Measurements from ENCODE around the gene DPY30.
A peak's percentile ranks its signal among the peaks of the same experiment; 100 is the strongest.

Gene DPY30

DNA sequence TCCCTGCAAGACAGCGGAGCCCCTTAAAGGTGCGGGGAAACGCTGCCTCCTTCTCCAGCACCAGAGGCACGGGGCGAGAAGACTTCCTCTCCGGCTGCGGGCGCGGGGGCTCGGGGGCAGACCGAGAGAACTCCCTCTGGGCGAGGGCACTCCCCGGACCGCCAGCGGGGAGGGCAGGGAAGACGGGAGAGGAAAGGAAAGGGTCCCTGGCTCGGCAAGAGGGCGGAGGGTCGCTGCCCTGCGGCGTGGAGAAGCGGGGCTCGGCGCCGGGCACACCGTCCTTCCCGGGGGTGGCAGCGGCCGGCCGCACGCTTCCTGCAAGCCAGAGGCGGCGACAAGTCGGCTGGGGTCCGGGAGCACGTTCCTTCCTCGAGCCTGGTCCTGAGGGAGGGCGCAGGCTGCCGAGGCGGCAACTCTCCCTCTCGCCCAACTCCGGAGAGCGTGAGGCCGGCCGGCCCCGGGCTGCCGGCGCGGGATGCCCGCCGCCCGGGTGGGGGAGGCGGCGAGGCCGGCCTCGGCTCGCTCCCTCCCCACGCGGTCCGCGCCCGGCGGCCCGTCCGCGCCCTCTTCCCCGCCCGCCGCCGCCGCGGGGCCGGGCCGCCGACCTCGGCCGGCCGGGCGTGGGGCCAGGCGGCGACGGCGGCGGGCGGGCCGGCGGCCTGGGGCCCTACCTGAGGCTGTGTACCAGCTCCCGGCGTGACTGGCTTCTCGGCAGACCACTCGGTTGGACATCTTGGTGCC, 29.9 kb downstream of the DPY30 start:
- peak; percentile 26 for DNase-seq

DNA sequence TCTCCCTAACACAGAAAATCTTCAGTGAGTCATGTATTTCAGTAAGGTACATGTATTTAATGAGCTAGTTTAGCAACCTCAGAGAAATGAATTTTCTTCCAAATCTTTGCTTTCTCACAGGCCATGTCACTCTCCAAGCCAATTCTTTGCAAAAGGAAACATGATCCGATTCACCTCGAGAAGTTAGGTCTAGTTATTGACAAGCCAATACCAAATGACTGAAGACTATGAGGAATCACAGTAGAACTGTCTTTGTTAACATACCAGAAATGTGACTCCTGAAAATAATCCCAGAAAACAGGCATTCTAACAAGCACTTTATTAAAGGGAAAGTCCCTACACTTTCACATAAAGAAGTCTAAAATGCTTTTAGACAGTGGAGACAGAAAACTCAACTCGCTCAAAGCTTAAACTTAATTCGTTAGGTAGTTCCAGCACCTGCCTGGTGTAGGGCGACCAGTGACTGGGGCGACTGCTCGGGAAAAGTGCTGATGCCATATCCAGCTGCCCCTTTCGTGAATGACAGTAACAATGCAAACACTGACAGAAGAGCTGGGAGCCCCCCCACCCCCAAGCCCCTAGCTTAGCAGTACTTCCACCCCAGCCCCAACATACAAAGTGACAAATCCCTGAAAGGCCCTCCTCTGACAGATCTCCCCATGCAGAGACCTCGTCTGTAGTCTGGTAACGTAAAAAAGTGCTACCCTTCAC, 30.6 kb downstream of the DPY30 start:
- no peak for DNase-seq

DNA sequence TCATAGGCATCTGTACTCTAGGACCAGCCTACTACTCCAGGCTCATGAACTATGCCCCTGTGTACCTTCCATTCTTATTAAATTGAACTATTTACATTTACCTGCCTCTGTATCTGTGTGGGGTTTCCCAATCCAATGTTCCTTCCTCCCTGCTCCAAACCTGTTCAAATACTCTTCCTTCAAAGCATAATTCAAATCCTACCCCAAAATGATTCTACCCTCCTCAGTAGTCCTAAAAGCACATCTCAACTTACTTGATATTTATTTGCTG, 32.5 kb downstream of the DPY30 start:
- no peak for DNase-seq

DNA sequence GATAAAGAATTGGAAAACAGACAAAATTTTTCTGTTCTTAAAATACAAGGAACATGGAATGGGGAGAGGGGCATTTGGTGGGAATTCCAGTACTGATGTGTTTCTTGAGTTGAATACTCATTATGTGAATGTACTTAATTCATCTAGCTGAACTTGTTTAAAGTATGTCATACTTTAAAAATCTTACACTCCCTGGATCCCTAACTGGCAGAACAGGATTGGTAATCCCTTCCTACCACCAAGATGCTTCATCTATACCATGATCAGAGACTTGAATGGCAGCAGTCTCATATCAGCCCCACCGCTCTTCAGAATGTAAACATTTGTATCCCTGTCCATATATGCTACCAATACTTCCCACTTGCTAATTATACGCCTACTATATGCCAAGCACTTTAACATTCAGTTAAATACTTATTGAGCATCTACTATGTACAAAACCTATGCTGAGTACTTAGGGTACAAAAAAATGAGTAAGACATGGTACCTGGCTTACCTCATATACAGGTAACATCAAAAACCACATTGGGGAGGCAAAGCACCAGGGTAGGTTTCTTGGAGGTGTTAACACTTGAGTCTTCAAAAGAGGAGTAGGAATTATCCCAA, 34.1 kb downstream of the DPY30 start:
- no peak for DNase-seq

DNA sequence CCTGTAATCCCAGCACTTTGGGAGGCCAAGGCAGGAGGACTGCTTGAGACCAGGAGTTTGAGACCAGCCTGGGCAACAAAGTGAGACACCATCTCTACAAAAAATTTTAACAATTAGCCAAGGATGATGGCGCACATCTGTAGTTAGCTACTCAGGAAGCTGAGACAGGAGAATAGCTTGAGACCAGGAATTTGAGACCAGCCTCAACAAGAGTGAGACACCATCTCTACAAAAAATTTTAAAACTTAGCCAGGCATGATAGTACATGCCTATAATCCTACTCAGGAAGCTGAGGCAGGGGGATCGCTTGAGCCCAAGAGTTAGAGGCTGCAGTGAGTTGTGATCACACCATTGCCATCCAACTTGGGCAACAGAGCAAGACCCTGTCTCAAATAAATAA, 35.8 kb downstream of the DPY30 start:
- no peak for DNase-seq

DNA sequence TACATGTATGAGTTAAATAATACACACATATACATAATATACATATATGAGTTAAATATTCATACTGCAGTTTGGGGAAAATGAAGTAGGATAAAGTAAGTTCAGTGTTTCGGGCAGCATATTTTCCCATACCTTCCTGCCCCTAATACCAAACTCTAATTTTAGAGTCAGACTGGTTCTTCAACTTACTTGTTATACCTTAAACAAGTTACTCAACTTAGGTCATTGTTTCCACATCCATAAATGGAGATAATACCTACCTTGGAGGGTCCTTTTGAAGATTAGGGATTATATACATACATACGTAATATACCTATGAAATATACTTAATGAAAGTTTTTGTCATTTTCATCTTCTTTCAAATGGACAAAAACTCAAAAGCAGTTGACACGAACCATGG, 37.2 kb downstream of the DPY30 start:
- DNase-seq: no peak

DNA sequence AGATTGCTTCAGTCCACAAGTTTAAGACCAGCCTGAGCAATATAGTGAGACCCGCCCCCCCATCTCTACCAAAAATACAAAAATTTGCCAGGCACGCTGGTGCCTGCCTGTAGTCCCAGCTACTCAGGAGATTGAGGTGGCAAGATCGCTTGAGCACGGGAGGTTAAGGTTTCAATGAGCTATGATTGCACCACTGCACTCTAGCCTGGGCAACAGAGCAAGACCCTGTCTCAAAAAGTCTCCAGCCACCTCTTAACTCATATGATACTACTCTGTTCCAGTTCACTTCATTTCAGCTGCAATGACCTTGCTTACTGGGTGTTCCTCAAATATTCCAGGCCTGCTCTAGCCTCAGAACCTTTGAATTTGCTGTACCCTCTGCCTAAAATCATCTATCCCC, 40.2 kb downstream of the DPY30 start:
- DNase-seq: no peak

DNA sequence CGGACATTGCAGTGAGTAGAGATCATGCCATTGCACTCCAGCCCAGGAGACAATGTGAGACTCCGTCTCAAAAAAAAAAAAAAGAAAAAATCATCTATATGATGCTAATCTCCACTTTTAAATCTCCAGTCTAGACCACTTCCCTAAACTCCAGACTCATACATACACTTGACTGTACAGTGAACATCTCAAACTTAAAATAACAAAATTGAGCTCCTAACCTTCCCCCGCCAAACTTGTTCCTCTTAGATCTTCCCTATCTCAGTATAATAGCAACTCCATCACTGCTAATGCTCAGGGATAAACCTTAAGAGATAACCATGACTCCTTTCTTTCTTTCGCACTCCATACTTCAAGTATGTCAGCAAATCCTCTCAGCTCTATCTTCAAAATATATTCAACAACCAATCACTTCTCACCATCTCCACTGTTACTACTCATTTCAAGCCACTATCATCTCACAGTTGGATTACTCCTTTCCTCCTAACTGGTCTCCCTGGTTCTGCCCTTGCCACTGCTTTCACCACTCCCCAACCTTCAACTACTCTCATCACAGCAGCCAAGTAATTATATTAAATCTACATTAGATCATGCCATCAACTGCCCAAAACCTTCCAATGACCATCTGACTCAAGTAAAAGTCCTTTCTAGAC, 40.7 kb downstream of the DPY30 start:
- DNase-seq: no peak

DNA sequence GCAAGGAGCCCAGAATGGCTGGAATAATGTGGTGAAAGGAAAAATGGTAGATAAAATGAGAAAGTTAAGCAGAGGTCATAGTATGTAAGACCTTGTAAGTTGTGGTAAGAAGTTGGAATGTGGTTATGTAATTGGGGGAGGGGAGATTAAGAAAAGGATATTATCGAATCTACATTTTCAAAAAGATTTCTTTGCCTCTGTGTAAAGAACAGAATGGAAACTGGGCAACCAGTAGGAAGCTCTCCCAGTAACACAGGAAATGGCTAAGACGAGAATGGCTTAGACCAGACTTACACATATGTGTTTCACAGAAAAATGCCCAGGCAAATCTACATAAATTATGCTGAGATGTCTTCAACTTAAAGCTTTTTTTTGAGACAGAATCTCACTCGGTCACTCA, 42.0 kb downstream of the DPY30 start:
- no peak for DNase-seq

DNA sequence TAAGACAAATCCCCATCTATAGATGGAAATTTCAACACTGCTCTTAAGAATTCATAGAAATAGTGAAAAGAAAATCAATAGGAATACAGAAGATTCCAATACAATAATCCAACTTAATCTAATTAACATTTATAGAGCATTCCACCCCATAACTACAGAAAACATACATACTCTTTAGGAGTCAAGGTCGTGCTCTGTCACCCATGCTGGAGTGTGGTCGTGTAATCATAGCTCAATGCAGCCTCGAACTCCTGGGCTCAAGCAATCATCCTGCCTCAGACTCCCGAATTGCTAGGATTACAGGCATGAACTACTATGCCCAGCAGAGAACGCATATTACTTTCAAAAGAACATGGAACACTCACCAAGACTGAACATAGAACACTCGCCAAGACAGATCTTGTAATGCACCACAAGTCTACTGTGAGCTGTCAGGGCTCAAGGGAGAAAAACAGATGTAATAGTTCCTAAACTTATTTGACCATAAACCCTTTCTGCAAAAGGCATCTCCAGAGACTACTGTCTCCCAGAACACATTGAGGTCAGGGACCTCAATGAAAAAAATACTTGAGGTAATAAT, 42.9 kb downstream of the DPY30 start:
- no peak for DNase-seq

DNA sequence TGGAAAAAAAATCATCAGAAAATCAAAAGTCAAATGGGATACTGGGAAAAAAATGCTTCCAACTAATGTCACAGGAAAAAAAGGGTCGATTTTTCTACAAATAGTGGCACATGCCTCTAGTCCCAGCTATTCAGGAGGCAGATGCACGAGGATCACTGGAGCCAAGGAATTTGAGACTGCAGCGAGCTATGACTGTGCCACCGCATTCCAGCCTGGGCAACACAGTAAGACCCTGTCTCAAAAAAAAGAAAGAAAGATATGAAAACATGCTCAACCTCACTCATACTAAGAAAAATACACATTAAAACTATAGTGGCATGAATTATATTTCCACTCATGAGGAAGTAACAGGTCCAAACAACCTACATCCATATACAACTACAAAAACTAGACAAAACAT, 46.7 kb downstream of the DPY30 start:
- no peak for DNase-seq

DNA sequence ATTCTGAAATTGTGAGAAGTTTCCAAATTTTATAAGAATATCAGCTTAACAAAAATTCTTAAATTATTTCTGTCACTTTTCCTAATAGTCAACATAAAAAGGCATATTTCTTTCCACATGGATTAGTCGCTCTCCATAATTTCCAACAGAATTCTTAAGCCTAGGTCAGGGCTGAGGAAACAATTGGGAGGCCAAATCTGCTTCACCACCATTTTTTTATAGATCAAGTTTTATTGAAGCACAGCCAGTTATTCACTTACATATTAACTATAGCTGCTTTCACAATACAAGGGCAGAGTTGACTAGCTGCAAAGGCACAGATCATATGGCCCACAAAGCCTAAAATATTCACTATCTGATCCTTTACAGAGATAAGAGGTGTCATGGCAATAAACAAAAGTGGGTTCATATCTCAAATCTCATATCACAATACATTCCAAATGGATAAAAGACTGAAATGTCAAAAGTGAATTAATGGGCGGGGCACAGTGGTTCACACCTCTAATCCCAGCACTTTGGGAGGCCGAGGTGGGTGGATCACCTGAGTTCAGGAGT, 47.5 kb downstream of the DPY30 start:
- DNase-seq: no peak

DNA sequence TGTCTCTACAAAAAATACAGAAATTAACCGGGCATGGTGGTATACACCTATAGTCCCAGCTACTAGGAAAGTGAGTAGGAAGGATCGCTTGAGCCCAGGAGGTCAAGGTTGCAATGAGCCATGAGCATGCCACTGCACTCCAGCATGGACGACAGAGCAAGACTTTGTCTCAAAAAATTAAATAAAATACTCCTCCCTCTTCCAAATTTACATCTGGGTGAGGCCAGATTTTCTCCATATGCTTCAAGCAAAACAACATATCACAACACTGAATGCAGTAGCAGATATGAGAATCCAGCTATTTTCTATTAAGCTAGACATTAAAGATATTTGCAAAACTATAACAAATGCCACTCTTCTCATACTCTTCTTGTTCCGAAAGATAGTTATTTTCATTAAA, 49.7 kb downstream of the DPY30 start:
- no peak for DNase-seq

DNA sequence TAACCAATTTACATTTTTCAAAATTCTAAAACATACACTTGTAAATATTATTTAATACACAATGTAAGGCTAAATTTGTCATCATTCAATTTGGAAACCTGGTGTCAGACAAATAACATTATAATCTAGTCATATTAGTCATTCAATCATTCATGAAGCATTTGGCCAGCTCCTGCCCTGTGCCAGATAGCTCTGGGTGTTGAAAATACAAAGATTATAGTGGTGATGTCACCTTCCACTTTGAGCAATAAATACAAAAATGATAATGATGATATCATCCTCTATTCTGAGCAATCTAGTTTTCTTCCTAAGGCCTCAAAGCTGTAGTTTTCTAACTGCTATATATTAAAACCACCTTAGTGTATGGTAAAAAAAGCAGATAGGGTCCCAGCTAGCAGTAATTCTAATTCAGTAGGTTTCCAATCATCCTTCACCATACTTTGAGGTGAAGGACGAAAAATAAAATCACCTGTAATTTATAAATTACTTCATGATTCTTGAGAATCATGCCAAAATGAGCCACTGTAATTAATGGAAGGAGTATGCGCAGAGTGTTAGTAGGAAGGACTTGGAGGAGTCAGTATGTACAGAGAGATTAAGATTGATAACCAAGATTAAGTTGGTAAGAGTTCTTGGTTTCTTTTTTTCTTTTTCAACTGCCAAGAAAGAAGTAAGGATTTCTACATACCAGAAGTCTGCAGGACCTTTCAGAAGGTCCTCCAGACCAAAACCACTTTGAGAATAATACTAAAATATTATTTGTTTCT, 52.0 kb downstream of the DPY30 start:
- DNase-seq: no peak

DNA sequence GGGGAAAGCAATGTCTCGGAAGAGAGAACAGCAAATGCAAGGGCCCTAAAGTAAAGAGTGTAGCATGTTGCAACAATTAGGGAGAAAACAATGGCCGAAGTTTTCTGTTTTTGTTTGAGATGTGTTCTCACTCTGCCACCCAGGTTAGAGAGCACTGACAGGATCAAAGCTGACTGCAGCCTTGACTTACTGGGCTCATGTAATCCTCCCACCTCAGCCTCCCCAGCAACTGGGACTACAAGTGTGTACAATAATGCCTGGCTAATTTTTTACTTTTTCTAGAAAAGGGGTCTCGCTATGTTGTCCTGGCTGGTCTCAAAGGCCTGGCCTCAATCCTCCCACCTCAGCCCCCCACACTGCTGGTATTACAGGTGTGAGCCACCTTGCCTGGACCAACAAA, 52.7 kb downstream of the DPY30 start:
- DNase-seq: no peak

DNA sequence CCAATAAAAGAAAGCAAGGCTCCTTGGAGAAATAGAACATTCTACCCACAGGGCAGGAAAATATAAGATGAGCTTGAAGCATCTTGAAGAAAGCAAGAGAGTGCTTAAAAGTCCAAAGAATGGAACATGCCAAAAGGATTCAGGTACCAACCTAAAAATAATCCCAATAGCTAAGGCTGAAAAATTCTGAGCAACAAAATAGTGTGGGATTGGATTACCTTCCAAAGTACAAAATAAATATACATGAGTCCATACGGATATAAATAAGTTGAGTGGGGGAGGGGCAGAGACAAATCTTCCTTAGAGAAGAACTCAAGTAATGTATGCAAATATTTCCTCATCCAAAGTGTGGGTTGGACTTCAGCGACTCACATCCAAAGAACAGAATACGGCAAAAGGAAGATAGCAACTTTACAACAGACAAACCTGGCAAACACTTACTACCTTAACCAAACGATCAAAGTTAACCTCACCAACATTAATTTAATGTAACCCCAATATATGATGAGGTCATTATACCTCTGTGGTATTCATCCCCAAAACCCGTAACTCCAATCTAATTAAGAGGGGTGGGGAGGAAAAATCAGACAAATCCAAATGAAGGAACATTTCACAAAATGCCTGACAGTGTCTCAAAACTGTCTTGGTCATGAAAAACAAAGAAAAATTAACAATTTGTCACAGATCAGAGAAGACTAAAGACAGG, 55.7 kb downstream of the DPY30 start:
- DNase-seq: no peak

DNA sequence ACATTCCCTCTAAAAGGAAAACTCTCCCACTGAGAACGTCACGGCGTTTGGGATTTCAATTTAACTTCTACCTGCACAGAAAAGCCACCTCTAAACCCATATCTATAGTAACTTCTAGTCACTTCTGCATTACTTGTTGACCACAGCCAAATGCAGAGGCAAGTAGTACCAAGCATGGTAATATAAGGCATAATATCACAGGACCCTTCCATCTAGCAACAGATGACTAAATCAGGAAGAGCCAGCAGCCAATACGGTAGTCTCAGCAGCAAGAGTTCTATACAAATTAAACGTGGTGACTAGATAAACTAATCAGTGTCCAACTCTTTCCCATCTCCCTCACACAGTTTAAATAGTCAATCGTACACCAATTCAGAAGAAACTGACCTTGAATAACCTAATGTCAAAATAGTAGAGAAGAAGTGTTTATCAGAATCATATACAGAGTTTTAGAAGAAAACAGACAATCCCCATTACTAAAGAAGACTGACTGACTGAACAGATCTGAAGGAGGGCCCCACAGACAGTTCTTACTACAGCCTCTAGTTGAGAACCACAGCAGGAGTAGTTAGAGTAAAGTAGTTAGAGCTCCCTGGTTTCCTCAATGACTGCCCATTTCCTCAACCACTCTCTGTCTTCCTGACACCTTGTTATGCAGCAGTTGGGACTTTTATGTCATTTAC, 58.8 kb downstream of the DPY30 start:
- no peak for DNase-seq

DNA sequence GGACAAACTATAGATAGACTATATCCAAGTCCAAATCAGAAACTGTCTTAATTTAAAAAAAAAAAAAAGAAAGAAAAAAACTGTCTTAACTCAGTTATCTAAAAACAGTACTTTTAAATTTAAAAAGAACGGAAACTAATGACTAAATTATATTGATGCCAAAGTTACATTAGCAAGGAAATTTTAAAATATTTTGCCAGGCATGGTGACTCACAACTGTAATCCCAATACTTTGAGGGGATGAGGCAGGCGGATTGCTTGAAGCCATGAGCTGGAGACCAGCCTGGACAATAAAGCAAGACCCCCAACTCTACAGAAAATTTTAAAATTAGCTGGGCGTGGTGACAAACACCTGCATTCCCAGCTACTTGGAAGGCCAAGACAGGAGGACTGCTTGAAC, 59.6 kb downstream of the DPY30 start:
- DNase-seq: no peak

DNA sequence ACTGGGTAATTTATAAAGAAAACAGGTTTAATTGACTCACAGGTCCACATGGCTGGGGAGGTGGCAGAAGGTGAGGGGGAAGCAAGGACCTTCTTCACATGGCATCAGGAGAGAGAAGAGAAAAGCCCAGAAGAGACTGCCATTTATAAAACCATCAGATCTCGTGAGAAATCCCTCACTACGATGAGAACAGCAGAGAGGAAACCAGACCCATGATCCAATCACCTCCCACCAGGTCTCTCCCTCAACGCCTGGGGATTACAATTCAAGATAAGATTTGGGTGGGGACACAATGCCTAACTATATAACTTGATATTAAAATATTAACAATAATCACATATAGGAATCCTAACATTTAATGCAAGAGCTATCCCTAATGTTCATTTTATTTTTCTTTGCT, 60.6 kb downstream of the DPY30 start:
- no peak for DNase-seq

DNA sequence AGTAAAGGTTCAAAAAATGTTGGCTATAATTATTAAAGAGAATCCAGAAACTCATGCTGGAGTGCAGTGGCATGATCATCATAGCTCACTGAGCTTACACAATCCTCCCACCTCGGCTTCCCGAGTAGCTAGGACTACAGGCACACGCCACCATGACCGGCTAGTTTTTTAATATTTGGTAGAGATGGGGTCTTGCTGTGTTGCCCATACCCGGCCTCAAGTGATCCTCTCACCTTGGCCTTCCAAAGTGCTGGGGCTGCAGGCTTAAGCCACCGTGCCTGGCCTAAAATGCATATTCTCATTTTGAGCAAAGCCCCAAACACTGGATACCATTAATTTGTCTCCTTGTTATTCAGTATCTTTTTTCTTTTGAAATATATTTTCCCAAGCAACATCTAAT, 61.2 kb downstream of the DPY30 start:
- no peak for DNase-seq

Measured in T-helper 9 cell (primary cell).